ENCODE measurements around the gene LYVE1.

- TF ChIP-seq CTCF (IDR thresholded peaks at IDR 0.05), result no peak
- no peak for TF ChIP-seq POLR2A (IDR thresholded peaks at IDR 0.05)
These were observed 50.3 kb downstream of the LYVE1 start for GRCh38 chr11:10518123-10518522.
